ENCODE results near the gene EYA2. TPM values are rescaled to one million over a fixed set of nuclear protein-coding genes. Genes with fewer than 3 reads are reported as not detected.

EYA2 gene
- polyA plus RNA-seq, 1 donor (not counting 4 experiments of a cell fraction or from before 2014, with no cell fraction given): not detected

DNA sequence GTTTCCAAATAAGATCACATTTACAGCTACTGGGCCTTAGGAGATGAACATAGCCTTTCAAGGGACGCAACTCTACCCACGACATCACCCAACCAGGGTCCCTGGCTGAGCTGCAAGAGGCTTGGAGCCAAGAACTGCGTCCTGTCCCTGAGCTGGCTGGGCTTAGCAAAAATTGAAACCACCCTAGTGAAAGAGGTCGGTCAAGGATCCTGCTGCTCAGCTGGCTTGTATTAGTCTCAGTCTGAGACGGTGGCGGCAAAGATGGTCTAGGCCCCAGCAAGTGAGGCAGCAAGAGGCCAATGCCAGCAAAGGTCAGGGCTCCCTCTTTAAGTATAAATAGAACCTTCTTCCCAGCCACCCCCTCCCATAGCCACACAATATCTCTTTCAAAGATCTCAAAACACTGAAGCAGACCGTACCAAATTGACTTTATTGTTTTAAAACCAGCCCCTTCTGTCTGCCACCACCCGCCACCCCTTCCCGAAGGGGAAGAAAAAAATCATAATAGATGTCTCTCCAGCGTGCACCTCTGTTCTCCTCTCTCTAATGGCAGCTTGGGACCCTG lies 140.5 kb downstream of the EYA2 start:
- FAIRE-seq: no peak

GRCh38 chr20:47036091-47036870 lies 141.6 kb downstream of the EYA2 start:
- no peak for FAIRE-seq
- Histone ChIP-seq H3K4me1 (ENCODE audit: control insufficient read depth, extremely low read depth, insufficient read depth, low read length) (no peaks in the 10 kb centered on the region), H3K27me3 (ENCODE audit: control insufficient read depth, extremely low read depth, insufficient read depth, low read length) (peaks cover 5% of the 10 kb centered on the region), H3K9ac (ENCODE audit: control insufficient read depth, extremely low read depth, insufficient read depth, low read length) (no peak overlapping the region), H3K9me1 (ENCODE audit: control insufficient read depth, extremely low read depth, insufficient read depth, low read length) (no peaks in the 10 kb centered on the region), H3K79me2 (ENCODE audit: control insufficient read depth, insufficient read depth, low read length) (no peaks in the 10 kb centered on the region), H3K9me3 (ENCODE audit: control insufficient read depth, low read depth, low read length) (no peaks in the 10 kb centered on the region), H3K36me3 (ENCODE audit: control insufficient read depth in 2 of 2, extremely low read depth in 1 of 2, insufficient read depth in 2 of 2, low read length in 2 of 2) (no peaks in the 10 kb centered on the region), H3K27ac (ENCODE audit: control insufficient read depth, insufficient read depth, low read length) (no peak overlapping the region), H2AFZ (ENCODE audit: control insufficient read depth, low read length) (no peak overlapping the region), H3K4me3 (ENCODE audit: control insufficient read depth in 2 of 3, extremely low read depth in 1 of 3, insufficient read depth in 2 of 3, low read depth in 1 of 3, low read length in 3 of 3) (no peak overlapping the region), H3K4me2 (ENCODE audit: control insufficient read depth, extremely low read depth, insufficient read depth, low read depth, low read length) (no peak overlapping the region), H4K20me1 (ENCODE audit: control insufficient read depth, extremely low read depth, insufficient read depth, low read length) (no peaks in the 10 kb centered on the region)
- DNase-seq (ENCODE audit: low read depth, low spot score): no peak
- TF ChIP-seq CTCF (optimal IDR thresholded peaks at IDR 0.05 in 1 of 3, IDR thresholded peaks at IDR 0.05 in 1 of 3, conservative IDR thresholded peaks at IDR 0.05 in 1 of 3; ENCODE audit: extremely low read depth in 1 of 3, insufficient read depth in 2 of 3, low read length in 3 of 3) (no peak), EZH2 (IDR thresholded peaks at IDR 0.05; ENCODE audit: low read length) (no peak)
- dilution Hi-C loops (cut with MboI; ENCODE audit: extremely low pct_ligation_motif_present, low sequenced_read_pairs): no loop called here

More for the DNA sequence above, 140.5 kb downstream of the EYA2 start:
- dilution Hi-C loops (cut with MboI; ENCODE audit: extremely low pct_ligation_motif_present, low sequenced_read_pairs): no loop called here
- H3K9me1 ChIP-seq (ENCODE audit: control insufficient read depth, extremely low read depth, insufficient read depth, low read length): no peaks in the 10 kb centered on the region
- H4K20me1 ChIP-seq (ENCODE audit: control insufficient read depth, extremely low read depth, insufficient read depth, low read length): no peaks in the 10 kb centered on the region
- H3K9ac ChIP-seq (ENCODE audit: control insufficient read depth, extremely low read depth, insufficient read depth, low read length): no peak overlapping the region
- no peak overlapping the region for H2AFZ ChIP-seq (ENCODE audit: control insufficient read depth, low read length)
- no peak overlapping the region for H3K4me2 ChIP-seq (ENCODE audit: control insufficient read depth, extremely low read depth, insufficient read depth, low read depth, low read length)
- TF ChIP-seq CTCF (optimal IDR thresholded peaks at IDR 0.05 in 1 of 3, IDR thresholded peaks at IDR 0.05 in 1 of 3, conservative IDR thresholded peaks at IDR 0.05 in 1 of 3; ENCODE audit: extremely low read depth in 1 of 3, insufficient read depth in 2 of 3, low read length in 3 of 3) (no peak), EZH2 (IDR thresholded peaks at IDR 0.05; ENCODE audit: low read length) (no peak)
- no peak overlapping the region for H3K27ac ChIP-seq (ENCODE audit: control insufficient read depth, insufficient read depth, low read length)
- peaks cover 5% of the 10 kb centered on the region for H3K27me3 ChIP-seq (ENCODE audit: control insufficient read depth, extremely low read depth, insufficient read depth, low read length)
- no peaks in the 10 kb centered on the region for H3K79me2 ChIP-seq (ENCODE audit: control insufficient read depth, insufficient read depth, low read length)
- DNase-seq (ENCODE audit: low read depth, low spot score): no peak
- no peaks in the 10 kb centered on the region for H3K36me3 ChIP-seq (ENCODE audit: control insufficient read depth in 2 of 2, extremely low read depth in 1 of 2, insufficient read depth in 2 of 2, low read length in 2 of 2)
- no peaks in the 10 kb centered on the region for H3K4me1 ChIP-seq (ENCODE audit: control insufficient read depth, extremely low read depth, insufficient read depth, low read length)
- no peaks in the 10 kb centered on the region for H3K9me3 ChIP-seq (ENCODE audit: control insufficient read depth, low read depth, low read length)
- no peak overlapping the region for H3K4me3 ChIP-seq (ENCODE audit: control insufficient read depth in 2 of 3, extremely low read depth in 1 of 3, insufficient read depth in 2 of 3, low read depth in 1 of 3, low read length in 3 of 3)
